Endothelial cell of umbilical vein (primary cell): Measurements from ENCODE around the gene GNAS-AS1. TPM values are rescaled to one million over a fixed set of nuclear protein-coding genes. Genes with fewer than 3 reads are reported as not detected.

Source experiments
- BruUV-seq: library from RNA; stranded (reverse); fragments of 400-500 nt; replicated peaks from 2 replicates; lab custom pipeline; 2021; lab: Mats Ljungman, UMichigan
- CTCF ChIA-PET: fragments of 300-600, 350-600 bp; sonication (Branson Sonifier 250); formaldehyde crosslinking; loops from one replicate; lab custom pipeline; 2021; ENCODE audit warnings: antibody characterized with exemption, inconsistent platforms; lab: Charles Lee
- POLR2A ChIA-PET: fragments of 300-600, 350-600 bp; sonication (Branson Sonifier 250); formaldehyde crosslinking; loops from one replicate; lab custom pipeline; 2021; ENCODE audit warnings: antibody characterized with exemption, inconsistent platforms; lab: Charles Lee
- DNase-seq: peaks from one replicate; pipeline ENCODE4 v3.0.0-alpha.2; 2011; ENCODE audit warnings: low read depth, low spot score
- FAIRE-seq: peaks from 2 replicates; lab custom pipeline; 2011; peaks lifted over from hg19 to GRCh38; lab: Jason Lieb, UNC
- H2AFZ ChIP-seq: 2 replicates; pipeline ENCODE4 v1.6.0; 2012; ENCODE audit warnings: low read depth, low read length, control low read depth, inconsistent platforms
- H3K27ac ChIP-seq: 2 replicates; pipeline ENCODE4 v1.5.1; 2011; ENCODE audit warnings: low read depth, mild to moderate bottlenecking, control low read depth, low read length, moderate library complexity; ENCODE audit not compliant: insufficient read depth
- H3K27me3 ChIP-seq, 2 experiments: 2 replicates each; pipeline versions ENCODE4 v1.6.0 to v1.6.1; 2011; ENCODE audit warnings: low read length in 2 of 2, mixed read lengths in 1 of 2; ENCODE audit not compliant: control insufficient read depth in 2 of 2, insufficient read depth in 2 of 2
- H3K36me3 ChIP-seq, 2 experiments: 2 replicates in 1 of 2; 3 replicates in 1 of 2; pipeline ENCODE4 v1.5.1; 2011; ENCODE audit warnings: low read length in 2 of 2, mild to moderate bottlenecking in 1 of 2, moderate library complexity in 1 of 2; ENCODE audit not compliant: control insufficient read depth in 2 of 2, insufficient read depth in 2 of 2; ENCODE audit errors: extremely low read depth in 1 of 2
- H3K4me1 ChIP-seq: 3 replicates; pipeline ENCODE4 v1.5.1; 2011; ENCODE audit warnings: mild to moderate bottlenecking, low read length; ENCODE audit not compliant: control insufficient read depth, insufficient read depth; ENCODE audit errors: extremely low read depth
- H3K4me2 ChIP-seq: 2 replicates; pipeline ENCODE4 v1.6.1; 2011; ENCODE audit warnings: low read length, control low read depth, mixed read lengths; ENCODE audit not compliant: insufficient read depth
- H3K4me3 ChIP-seq, 3 experiments: fragments of 200-600 bp in 1 of 3; sonication (generic), shearing (Covaris generic) in 1 of 3; replicated peaks in 1 of 3; 2 replicates each; pipeline ENCODE4 v1.5.1; 2011 to 2016; ENCODE audit warnings: control low read depth in 3 of 3, low read length in 3 of 3, mild to moderate bottlenecking in 2 of 3, inconsistent platforms in 1 of 3, low read depth in 1 of 3, moderate library complexity in 1 of 3; ENCODE audit not compliant: insufficient read depth in 1 of 3
- H3K79me2 ChIP-seq: 2 replicates; pipeline ENCODE4 v1.6.0; 2012; ENCODE audit warnings: low read length, inconsistent platforms; ENCODE audit not compliant: control insufficient read depth, insufficient read depth
- H3K9ac ChIP-seq: replicated peaks from 2 replicates; pipeline ENCODE3; 2011; ENCODE audit warnings: low read length, control low read depth; ENCODE audit not compliant: insufficient read depth; ENCODE audit errors: extremely low read depth
- H3K9me1 ChIP-seq: replicated peaks from 3 replicates; pipeline ENCODE4 v1.6.0; 2011; ENCODE audit warnings: mild to moderate bottlenecking, low read length; ENCODE audit not compliant: control insufficient read depth, insufficient read depth; ENCODE audit errors: extremely low read depth
- H3K9me3 ChIP-seq: replicated peaks from 2 replicates; pipeline ENCODE4 v1.5.1; 2012; ENCODE audit warnings: low read length, inconsistent platforms; ENCODE audit not compliant: control insufficient read depth, insufficient read depth
- H4K20me1 ChIP-seq: replicated peaks from 2 replicates; pipeline ENCODE3; 2011; ENCODE audit warnings: mild to moderate bottlenecking, low read length; ENCODE audit not compliant: control insufficient read depth, insufficient read depth; ENCODE audit errors: extremely low read depth
- CTCF ChIP-seq, 2 donors: IDR thresholded peaks; 1 replicate in 1 of 2; 2 replicates in 1 of 2; pipeline ENCODE4 v1.5.1; 2011; ENCODE audit warnings: low read length in 2 of 2, mild to moderate bottlenecking in 2 of 2, moderate library complexity in 2 of 2, control low read depth in 1 of 2, inconsistent platforms in 1 of 2, low read depth in 1 of 2; ENCODE audit not compliant: insufficient read depth in 1 of 2; ENCODE audit errors: extremely low read depth in 1 of 2
- EZH2 ChIP-seq: IDR thresholded peaks from 2 replicates; pipeline ENCODE4 v1.6.1; 2012; ENCODE audit warnings: borderline replicate concordance, low read depth, mild to moderate bottlenecking, moderate library complexity, low read length, inconsistent platforms; ENCODE audit not compliant: severe bottlenecking
- FOS ChIP-seq: IDR thresholded peaks from 2 replicates; pipeline ENCODE4 v1.6.1; 2011; ENCODE audit warnings: mild to moderate bottlenecking, low read length, moderate library complexity, borderline replicate concordance; ENCODE audit not compliant: insufficient read depth
- GATA2 ChIP-seq: IDR thresholded peaks from 2 replicates; pipeline ENCODE4 v1.7.0; 2011; ENCODE audit warnings: low read depth, mild to moderate bottlenecking, moderate library complexity, mixed read lengths, low read length; ENCODE audit not compliant: insufficient read length, insufficient read depth
- JUN ChIP-seq: IDR thresholded peaks from 2 replicates; pipeline ENCODE4 v1.6.1; 2011; ENCODE audit warnings: borderline replicate concordance, low read depth; ENCODE audit not compliant: insufficient read length, insufficient read depth
- MAX ChIP-seq: IDR thresholded peaks from 2 replicates; pipeline ENCODE4 v1.6.1; 2011; ENCODE audit not compliant: insufficient read depth, insufficient read length
- MYC ChIP-seq: IDR thresholded peaks from one replicate; pipeline ENCODE4 v1.6.1; 2011; ENCODE audit warnings: mild to moderate bottlenecking, low read depth, low read length
- POLR2A ChIP-seq: IDR thresholded peaks from 2 replicates; pipeline ENCODE4 v1.6.1; 2012; ENCODE audit warnings: low read depth, mild to moderate bottlenecking, control low read depth, low read length
- POLR2AphosphoS5 ChIP-seq: IDR thresholded peaks from 2 replicates; pipeline ENCODE4 v1.6.1; 2012; ENCODE audit warnings: low read depth, mild to moderate bottlenecking, control low read depth, low read length, moderate library complexity; ENCODE audit not compliant: insufficient read depth
- dilution Hi-C: fragments of 300-500 bp; cut with MboI; formaldehyde crosslinking; loops from one replicate; pipeline ENCODE4 v1.15.0; 2019; ENCODE audit warnings: low sequenced_read_pairs; ENCODE audit not compliant: extremely low pct_ligation_motif_present
- intact Hi-C: fragments of 100-400 bp; cut with micrococcal nuclease; formaldehyde crosslinking; loops from one replicate; pipeline ENCODE4 v1.10.0; 2022
- polyA plus RNA-seq, 4 experiments: library from polyadenylated mRNA; depleted of rRNA in 3 of 4; stranded (reverse) in 3 of 4; unstranded in 1 of 4; fragments of >200 nt; gene quantifications; 2 replicates each; pipeline versions ENCODE4 v1.2.1 to v1.2.3, GENCODE V29; 2011 to 2012; ENCODE audit warnings: missing spikeins in 1 of 4
- total RNA-seq: library from RNA; stranded (reverse); gene quantifications from 2 replicates; pipeline ENCODE4 v1.2.3, GENCODE V29; 2021

The GNAS-AS1 gene
- total and polyA plus RNA-seq, 2 donors (not counting 3 experiments of a cell fraction or from before 2014, with no cell fraction given), result 0.11 to 0.58 TPM

GRCh38 chr20:58864346-58864745 lies 13.6 kb upstream of the GNAS-AS1 start:
- DNase-seq (no peak), FAIRE-seq (no peak)
- TF ChIP-seq POLR2AphosphoS5 (no peak), POLR2A (no peak), MYC (no peak), JUN (no peak), CTCF (IDR thresholded peaks at IDR 0.05; ENCODE audit: extremely low read depth in 1 of 2, insufficient read depth in 1 of 2, low read depth in 1 of 2, low read length in 2 of 2) (no peak), FOS (no peak), MAX (no peak), GATA2 (no peak), EZH2 (no peak)
- dilution Hi-C loops (no loop called here), intact Hi-C loops (no loop called here)
- no peak overlapping the region for H2AFZ ChIP-seq
- H3K27me3 ChIP-seq, result peaks cover 14 to 30% of the 10 kb centered on the region in 2 experiments
- H4K20me1 ChIP-seq, result no peaks in the 10 kb centered on the region
- BruUV-seq, result no TSS peak
- H3K36me3 ChIP-seq, result no peaks in the 10 kb centered on the region
- no peaks in the 10 kb centered on the region for H3K9me3 ChIP-seq
- no peak overlapping the region for H3K9ac ChIP-seq
- no peaks in the 10 kb centered on the region for H3K9me1 ChIP-seq
- H3K4me2 ChIP-seq, result no peak overlapping the region
- ChIA-PET CTCF (interaction anchor here (1.1 to 6.8 kb wide), 3 partner anchors 15 to 631 kb away, joined by 3 to 57 read pairs (median 4); no protein-coding TSS in a partner anchor), POLR2A (interaction anchor here (0.7 kb wide), 1 partner anchor 401 kb away, joined by 3 read pairs; no protein-coding TSS in a partner anchor)
- no peaks in the 10 kb centered on the region for H3K4me1 ChIP-seq
- no peaks in the 10 kb centered on the region for H3K79me2 ChIP-seq
- H3K4me3 ChIP-seq, result no peak overlapping the region
- no peak overlapping the region for H3K27ac ChIP-seq
